B cell (primary cell): Measurements from ENCODE around the gene PLCB4. TPM values are rescaled to one million over a fixed set of nuclear protein-coding genes. Genes with fewer than 3 reads are reported as not detected.

Source experiments
- ATAC-seq: fragments of 200-7000 bp; cut with Tn5 transposase; one replicate; pipeline ENCODE4 v1.10.0; 2021; ENCODE audit warnings: low read depth, mild to moderate bottlenecking, moderate number of reproducible peaks, moderate library complexity
- CTCF ChIA-PET: fragments of 350-600 bp; sonication (Branson Sonifier 250); formaldehyde crosslinking; loops from one replicate; lab custom pipeline; 2021; ENCODE audit warnings: antibody characterized with exemption, inconsistent platforms; lab: Charles Lee
- POLR2A ChIA-PET: fragments of 350-600 bp; sonication (Branson Sonifier 250); formaldehyde crosslinking; loops from one replicate; lab custom pipeline; 2021; ENCODE audit warnings: antibody characterized with exemption; lab: Charles Lee
- DNase-seq: peaks from one replicate; pipeline ENCODE4 v3.0.0; 2013
- H2AFZ ChIP-seq: 2 replicates; pipeline ENCODE4 v1.6.1; 2012; ENCODE audit warnings: mild to moderate bottlenecking, low read depth, low read length; ENCODE audit not compliant: insufficient read depth, poor library complexity, severe bottlenecking
- H3K27ac ChIP-seq, 2 donors: 1 replicate in 1 of 2; 2 replicates in 1 of 2; pipeline ENCODE4 v1.5.1; 2012 to 2013; ENCODE audit warnings: low read length in 2 of 2, mild to moderate bottlenecking in 2 of 2, moderate library complexity in 1 of 2
- H3K27me3 ChIP-seq, 4 experiments: fragments of 200-600 bp in 1 of 4; sonication (generic) in 1 of 4; replicated peaks in 1 of 4; 1 replicate in 2 of 4; 2 replicates in 2 of 4; pipeline versions ENCODE4 v1.6.1 to v1.7.0; 2013 to 2016; ENCODE audit warnings: low read length in 3 of 4, mild to moderate bottlenecking in 2 of 4, mixed read lengths in 1 of 4, moderate library complexity in 1 of 4; ENCODE audit not compliant: insufficient read depth in 4 of 4, control insufficient read depth in 3 of 4; ENCODE audit errors: control extremely low read depth in 1 of 4
- H3K36me3 ChIP-seq, 2 experiments: replicated peaks in 1 of 2; 1 replicate in 1 of 2; 2 replicates in 1 of 2; pipeline versions ENCODE4 v1.6.1 to v1.7.1; 2013; ENCODE audit warnings: low read length in 1 of 2; ENCODE audit not compliant: insufficient read depth in 2 of 2, control insufficient read depth in 1 of 2; ENCODE audit errors: control extremely low read depth in 1 of 2, extremely low read depth in 1 of 2
- H3K4me1 ChIP-seq, 2 donors: fragments of 200-600 bp in 1 of 2; sonication (generic) in 1 of 2; 1 replicate in 1 of 2; 2 replicates in 1 of 2; pipeline versions ENCODE4 v1.5.1 to v1.6.1; 2013 to 2017; ENCODE audit warnings: low read length in 2 of 2; ENCODE audit not compliant: control insufficient read depth in 2 of 2, insufficient read depth in 2 of 2
- H3K4me2 ChIP-seq: replicated peaks from 2 replicates; pipeline ENCODE3; 2012; ENCODE audit warnings: mild to moderate bottlenecking, low read depth, low read length; ENCODE audit not compliant: poor library complexity, severe bottlenecking
- H3K4me3 ChIP-seq, 5 experiments: fragments of 200-600 bp in 1 of 5; sonication (generic) in 1 of 5; 1 replicate in 3 of 5; 2 replicates in 2 of 5; pipeline versions ENCODE4 v1.5.1 to v1.7.0; 2011 to 2016; ENCODE audit warnings: low read length in 4 of 5, mild to moderate bottlenecking in 4 of 5, low read depth in 2 of 5, control low read depth in 1 of 5, moderate library complexity in 1 of 5; ENCODE audit not compliant: insufficient read depth in 1 of 5; ENCODE audit errors: control extremely low read depth in 1 of 5, extremely low read depth in 1 of 5
- H3K79me2 ChIP-seq: fragments of 200-600 bp; sonication (generic); one replicate; pipeline ENCODE4 v1.6.0; 2016; ENCODE audit warnings: low read length; ENCODE audit not compliant: control insufficient read depth, insufficient read depth
- H3K9ac ChIP-seq: fragments of 200-600 bp; sonication (generic); 2 replicates; pipeline ENCODE4 v1.6.1; 2017; ENCODE audit warnings: mild to moderate bottlenecking, low read length, moderate library complexity
- H3K9me3 ChIP-seq, 3 donors: one replicate each; pipeline versions ENCODE4 v1.6.1 to v1.7.1; 2013; ENCODE audit warnings: low read length in 2 of 3; ENCODE audit not compliant: control insufficient read depth in 2 of 3, insufficient read depth in 1 of 3; ENCODE audit errors: control extremely low read depth in 1 of 3
- H4K20me1 ChIP-seq: 2 replicates; pipeline ENCODE4 v1.6.0; 2012; ENCODE audit warnings: mild to moderate bottlenecking, low read length; ENCODE audit not compliant: insufficient read depth, control insufficient read depth, poor library complexity, severe bottlenecking
- H3K27ac Mint-ChIP-seq: one replicate; pipeline ENCODE4 v1.8.0; 2021; ENCODE audit warnings: mixed read lengths
- H3K27me3 Mint-ChIP-seq: one replicate; pipeline ENCODE4 v1.8.0; 2021; ENCODE audit warnings: mixed read lengths
- H3K4me1 Mint-ChIP-seq: one replicate; pipeline ENCODE4 v1.8.0; 2021; ENCODE audit warnings: mixed read lengths
- H3K4me3 Mint-ChIP-seq: one replicate; pipeline ENCODE4 v1.8.0; 2021; ENCODE audit warnings: mixed read lengths
- H3K9me3 Mint-ChIP-seq: one replicate; pipeline ENCODE4 v1.8.0; 2022; ENCODE audit warnings: mixed read lengths; ENCODE audit not compliant: insufficient read depth
- CTCF ChIP-seq: fragments of 200-600 bp; IDR thresholded peaks from one replicate; pipeline ENCODE4 v1.8.0; 2022; ENCODE audit warnings: antibody characterized with exemption, mild to moderate bottlenecking
- EZH2 ChIP-seq: IDR thresholded peaks from 2 replicates; pipeline ENCODE4 v1.6.1; 2012; ENCODE audit warnings: borderline replicate concordance, low read depth, mild to moderate bottlenecking, moderate library complexity, low read length; ENCODE audit not compliant: insufficient read depth, poor library complexity, severe bottlenecking
- WGBS: methylation state at CpG from one replicate; pipeline ENCODE4 v1.1.5; 2013; ENCODE audit warnings: missing lambda C conversion rate; ENCODE audit not compliant: insufficient coverage; 5-methylcytosine and 5-hydroxymethylcytosine counted together
- intact Hi-C: fragments of 100-400 bp; cut with micrococcal nuclease; formaldehyde crosslinking; loops from one replicate; pipeline ENCODE4 v1.10.0; 2022
- polyA plus RNA-seq: library from polyadenylated mRNA; depleted of rRNA; stranded (reverse); fragments of >200 nt; gene quantifications from 2 replicates; pipeline ENCODE4 v1.2.3, GENCODE V29; 2012
- total RNA-seq, 2 donors: library from RNA; stranded (reverse); fragments of 120-200 nt in 1 of 2; gene quantifications; 1 replicate in 1 of 2; 2 replicates in 1 of 2; pipeline versions ENCODE4 v1.2.3 to v1.2.4, GENCODE V29; 2013 to 2022

The PLCB4 gene
- total and polyA plus RNA-seq, 2 donors (not counting 1 experiment from before 2014, with no cell fraction given), result not detected

GRCh38 chr20:9476637-9477036, 407.8 kb downstream of the PLCB4 start:
- Histone ChIP-seq H2AFZ (no peak overlapping the region), H3K4me2 (no peak overlapping the region), H3K36me3 (no peaks in the 10 kb centered on the region), H3K27ac (no peak overlapping the region), H3K4me1 (peaks cover 2 to 5% of the 10 kb centered on the region in 2 donors), H3K9me3 (no peaks in the 10 kb centered on the region), H3K4me3 (no peak overlapping the region), H3K79me2 (no peaks in the 10 kb centered on the region), H3K27me3 (no peaks in the 10 kb centered on the region), H3K9ac (no peak overlapping the region), H4K20me1 (no peaks in the 10 kb centered on the region)
- CTCF ChIA-PET, result no interaction called here
- Mint-ChIP-seq H3K27ac (no peak overlapping the region), H3K4me3 (no peak overlapping the region), H3K27me3 (no peaks in the 10 kb centered on the region), H3K9me3 (no peaks in the 10 kb centered on the region), H3K4me1 (peaks cover 2% of the 10 kb centered on the region)
- TF ChIP-seq EZH2 (no peak), CTCF (no peak)
- POLR2A ChIA-PET, result no interaction called here
- DNase-seq, result no peak
- WGBS, result 93% methylated on average over 7 of the region's 7 CpGs
- no peak for ATAC-seq
- intact Hi-C loops, result no loop called here

GRCh38 chr20:9478771-9479170, 409.9 kb downstream of the PLCB4 start:
- no peak overlapping the region for H3K4me3 ChIP-seq
- H3K4me3 Mint-ChIP-seq, result no peak overlapping the region
- H3K27me3 ChIP-seq, result no peaks in the 10 kb centered on the region
- POLR2A ChIA-PET, result no interaction called here
- no peaks in the 10 kb centered on the region for H3K27me3 Mint-ChIP-seq
- CTCF ChIA-PET, result no interaction called here
- H3K4me1 ChIP-seq, result peaks cover 14 to 15% of the 10 kb centered on the region in 2 donors
- no peaks in the 10 kb centered on the region for H3K36me3 ChIP-seq
- H3K4me1 Mint-ChIP-seq, result peaks cover 13% of the 10 kb centered on the region
- H3K9ac ChIP-seq, result no peak overlapping the region
- H3K27ac Mint-ChIP-seq, result no peak overlapping the region
- no peak overlapping the region for H3K27ac ChIP-seq
- H2AFZ ChIP-seq, result no peak overlapping the region
- no peak overlapping the region for H3K4me2 ChIP-seq
- H3K9me3 Mint-ChIP-seq, result no peaks in the 10 kb centered on the region
- DNase-seq (no peak), ATAC-seq (no peak)
- intact Hi-C loops, result no loop called here
- no peaks in the 10 kb centered on the region for H4K20me1 ChIP-seq
- TF ChIP-seq CTCF (no peak), EZH2 (no peak)
- no peaks in the 10 kb centered on the region for H3K79me2 ChIP-seq
- H3K9me3 ChIP-seq, result no peaks in the 10 kb centered on the region
- WGBS, result no CpG with 5 or more reads among the region's 4 CpGs
